GM20000 (cell line): ENCODE results near the gene KPNA3.
"Not testable (repeated sequence)": the region's sequence is repeated elsewhere in the genome, so short reads cannot be mapped to it uniquely, and the experiment has no call there.

ENCODE experiments used
- DNase-seq: peaks from one replicate; pipeline ENCODE4 v3.0.0; 2012; ENCODE audit warnings: low spot score
- TF ChIP-seq, protein P1 (sequence below): IDR thresholded peaks from 2 replicates; pipeline ENCODE4 v1.5.1; 2012; ENCODE audit warnings: mild to moderate bottlenecking, control low read depth; ENCODE audit errors: extremely low read depth, missing control alignments

The KPNA3 gene

GRCh38 chr13:49711218-49711863, 81.1 kb downstream of the KPNA3 start:
- TF ChIP-seq, protein P1, sequence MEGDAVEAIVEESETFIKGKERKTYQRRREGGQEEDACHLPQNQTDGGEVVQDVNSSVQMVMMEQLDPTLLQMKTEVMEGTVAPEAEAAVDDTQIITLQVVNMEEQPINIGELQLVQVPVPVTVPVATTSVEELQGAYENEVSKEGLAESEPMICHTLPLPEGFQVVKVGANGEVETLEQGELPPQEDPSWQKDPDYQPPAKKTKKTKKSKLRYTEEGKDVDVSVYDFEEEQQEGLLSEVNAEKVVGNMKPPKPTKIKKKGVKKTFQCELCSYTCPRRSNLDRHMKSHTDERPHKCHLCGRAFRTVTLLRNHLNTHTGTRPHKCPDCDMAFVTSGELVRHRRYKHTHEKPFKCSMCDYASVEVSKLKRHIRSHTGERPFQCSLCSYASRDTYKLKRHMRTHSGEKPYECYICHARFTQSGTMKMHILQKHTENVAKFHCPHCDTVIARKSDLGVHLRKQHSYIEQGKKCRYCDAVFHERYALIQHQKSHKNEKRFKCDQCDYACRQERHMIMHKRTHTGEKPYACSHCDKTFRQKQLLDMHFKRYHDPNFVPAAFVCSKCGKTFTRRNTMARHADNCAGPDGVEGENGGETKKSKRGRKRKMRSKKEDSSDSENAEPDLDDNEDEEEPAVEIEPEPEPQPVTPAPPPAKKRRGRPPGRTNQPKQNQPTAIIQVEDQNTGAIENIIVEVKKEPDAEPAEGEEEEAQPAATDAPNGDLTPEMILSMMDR = no peak
- no peak for DNase-seq

GRCh38 chr13:49704264-49704663, 88.2 kb downstream of the KPNA3 start:
- not testable (repeated sequence) for DNase-seq

GRCh38 chr13:49701491-49701890, 91.0 kb downstream of the KPNA3 start:
- TF ChIP-seq, protein P1 = no peak

DNA sequence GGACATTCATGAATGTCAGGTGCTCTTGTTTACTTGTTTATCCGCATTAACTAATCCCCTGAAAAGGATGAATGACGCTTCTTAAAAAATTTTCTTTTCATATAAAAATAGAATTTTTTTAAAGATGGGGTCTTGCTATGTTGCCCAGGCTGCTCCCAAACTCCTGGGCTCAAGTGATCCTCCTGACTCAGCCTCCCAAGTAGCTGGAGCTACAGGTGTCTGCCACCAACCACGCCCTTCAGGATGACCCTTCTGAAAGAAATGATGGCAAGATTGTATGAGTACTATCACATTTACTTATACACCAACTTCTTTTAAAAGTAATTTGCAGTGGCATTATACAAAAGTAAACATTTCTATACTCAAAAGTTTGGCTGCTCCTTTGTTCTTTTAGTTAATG, 95.0 kb downstream of the KPNA3 start:
- TF ChIP-seq, protein P1 = no peak
- no peak for DNase-seq

More at GRCh38 chr13:49701491-49701890, 91.0 kb downstream of the KPNA3 start:
- DNase-seq = no peak

- no peak for DNase-seq
- TF ChIP-seq, protein P1 = no peak
These were observed 98.0 kb downstream of the KPNA3 start for GRCh38 chr13:49694446-49694845.

GRCh38 chr13:49693877-49694276, 98.6 kb downstream of the KPNA3 start:
- no peak for DNase-seq
- TF ChIP-seq, protein P1 = no peak

GRCh38 chr13:49693191-49693733, 99.2 kb downstream of the KPNA3 start:
- TF ChIP-seq, protein P1 = no peak
- no peak for DNase-seq
